Cardiac septum (tissue), 1 donor: ENCODE measurements around the gene CENPB. TPM values are rescaled to one million over a fixed set of nuclear protein-coding genes. Genes with fewer than 3 reads are reported as not detected.
A peak's percentile ranks its signal among the peaks of the same experiment; 100 is the strongest.

Experiments
- DNase-seq: peaks from one replicate; pipeline ENCODE4 v3.0.0-alpha.2; 2020; ENCODE audit warnings: low spot score
- intact Hi-C: fragments of 100-400 bp; cut with DNase I; formaldehyde crosslinking; loops from one replicate; pipeline ENCODE4 v1.14.0; 2022
- total RNA-seq: library from RNA; stranded (reverse); fragmentation: NEBNext Ultra II Directional; extraction: Animal tissue kit (Norgen Biotek cat#: 25700); gene quantifications from one replicate; pipeline ENCODE4 v1.2.1, GENCODE V29; 2021
- donor health status: DM: no; HTN: no; CAD: no.

The CENPB gene
- total RNA-seq, 1 donor from 2014 or later, result 79.8 TPM

DNA sequence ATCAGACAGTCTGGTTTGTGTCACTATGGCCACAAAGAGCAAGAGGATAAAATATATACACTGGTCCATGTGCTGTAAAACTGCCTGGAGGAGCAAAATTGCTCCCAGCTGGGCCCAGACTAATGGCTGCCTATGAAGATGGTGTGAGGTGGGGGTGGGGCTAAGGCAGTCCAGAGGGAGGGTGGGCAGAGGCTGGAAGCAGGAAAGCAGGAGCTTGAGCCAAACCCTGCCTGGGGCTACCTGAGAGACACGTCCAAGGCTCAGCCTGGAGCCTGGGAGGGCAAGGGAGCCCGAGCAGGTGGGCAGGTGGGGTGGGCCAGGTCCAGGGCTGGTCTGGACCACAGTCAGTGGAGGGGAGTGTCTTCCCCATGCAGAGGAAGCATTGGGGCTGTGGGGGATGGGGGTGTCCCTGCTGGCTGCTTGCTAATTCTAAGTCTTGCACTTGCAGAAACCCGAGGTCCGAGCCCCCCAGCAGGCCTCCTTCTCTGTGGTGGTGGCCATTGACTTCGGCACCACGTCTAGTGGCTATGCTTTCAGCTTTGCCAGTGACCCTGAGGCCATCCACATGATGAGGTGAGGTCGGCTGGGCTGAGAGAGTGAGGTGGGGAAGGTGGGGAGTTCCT lies 44.6 kb downstream of the CENPB start:
- intact Hi-C loops, result no loop called here
- no peak for DNase-seq

DNA sequence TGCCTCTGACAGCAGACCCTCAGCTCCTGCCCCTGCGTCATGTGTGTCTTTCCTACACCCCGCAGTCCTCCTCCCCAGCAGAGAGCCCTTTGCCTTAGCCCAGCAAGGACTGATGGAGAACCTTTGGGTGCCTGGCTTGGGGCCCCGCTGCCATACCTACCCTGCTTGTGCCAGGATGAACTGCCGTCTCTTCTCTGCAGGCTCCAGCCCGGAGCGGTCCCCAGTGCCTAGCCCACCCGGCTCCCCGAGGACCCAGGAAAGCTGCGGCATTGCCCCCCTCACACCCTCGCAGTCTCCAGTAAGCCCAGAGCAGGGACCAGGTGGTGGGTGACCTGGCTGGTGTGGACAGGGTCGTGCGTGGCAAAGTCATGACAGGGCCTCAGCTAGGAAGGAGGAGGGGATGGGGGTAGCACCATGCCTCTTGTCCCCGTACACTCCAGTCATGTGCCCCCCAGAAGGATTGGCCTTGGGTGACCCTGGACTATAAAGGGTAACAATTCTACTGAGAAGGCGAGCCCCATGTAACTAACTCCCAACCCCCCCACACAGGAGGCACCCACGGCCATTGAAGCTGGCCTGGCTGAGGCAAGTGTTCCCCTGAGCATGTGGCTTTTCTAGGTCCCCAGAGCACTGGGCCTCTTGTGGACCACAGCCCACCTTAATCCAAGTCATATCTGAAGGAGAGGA lies 45.8 kb downstream of the CENPB start:
- intact Hi-C loops, result no loop called here
- DNase-seq, result peak; percentile 71

DNA sequence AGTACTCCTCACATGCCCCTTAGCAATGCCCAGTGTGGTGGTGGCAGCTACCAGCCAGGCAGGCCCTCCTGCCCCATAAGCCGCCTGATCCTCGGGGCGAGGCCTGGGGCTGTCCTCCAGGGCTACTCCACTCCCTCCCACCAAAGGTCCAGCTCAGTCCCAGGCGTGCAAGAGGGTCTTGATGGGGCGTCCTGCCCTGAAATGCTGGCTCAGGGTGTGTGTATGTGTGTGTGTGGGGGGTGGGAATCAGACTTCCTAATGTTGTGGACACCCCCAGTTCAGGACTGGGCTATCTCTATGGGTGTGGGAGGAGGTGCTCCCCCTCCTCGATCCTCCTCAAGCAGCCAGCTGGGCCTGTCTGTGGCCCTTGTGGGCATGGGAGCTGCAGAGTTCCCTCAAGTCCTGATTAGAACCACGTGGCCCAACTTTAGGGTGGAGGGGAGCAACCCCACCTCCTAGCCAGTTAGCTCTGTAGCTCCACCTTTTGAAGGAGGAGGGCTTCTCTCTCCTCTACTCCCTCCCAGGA lies 46.6 kb downstream of the CENPB start:
- intact Hi-C loops, result no loop called here
- DNase-seq, result no peak

GRCh38 chr20:3739054-3739925 lies 47.2 kb downstream of the CENPB start:
- peak; percentile 76 for DNase-seq
- intact Hi-C loops, result no loop called here

GRCh38 chr20:3738111-3739053 lies 48.2 kb downstream of the CENPB start:
- intact Hi-C loops, result no loop called here
- DNase-seq, result no peak

DNA sequence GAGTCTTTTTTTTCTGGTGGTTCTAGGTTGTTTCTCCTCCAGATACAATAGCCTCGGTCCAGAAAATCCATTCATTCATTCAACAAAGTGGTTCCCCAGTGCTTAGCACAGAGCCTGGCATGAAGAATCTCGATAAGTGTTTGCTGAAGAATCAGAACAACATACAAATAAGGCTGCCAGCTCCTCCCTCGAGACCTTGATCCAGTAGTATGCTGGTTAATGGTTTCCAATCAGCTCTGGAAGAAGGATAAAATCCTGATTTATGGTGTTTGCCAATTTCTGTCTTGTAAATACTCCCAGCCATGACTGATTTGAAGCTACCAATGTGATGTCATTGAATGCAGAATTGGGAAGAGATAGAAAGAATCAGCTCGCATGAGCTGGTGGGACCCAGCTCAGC lies 50.8 kb downstream of the CENPB start:
- intact Hi-C loops, result no loop called here
- no peak for DNase-seq

- intact Hi-C loops, result no loop called here
- no peak for DNase-seq
These were observed 52.3 kb downstream of the CENPB start for GRCh38 chr20:3734111-3734843.

Other genes with a start within 250 kb of the CENPB start
- gene GFRA4, start 123.3 kb downstream of the CENPB start, total RNA-seq, result not detected
- gene ADAM33, start 104.7 kb downstream of the CENPB start, total RNA-seq, result 3.0 TPM
- 2.4 TPM for gene SIGLEC1, start 74.1 kb downstream of the CENPB start, total RNA-seq
- gene HSPA12B, start 54.1 kb downstream of the CENPB start, total RNA-seq, result 9.2 TPM
- 9.9 TPM for gene ADISSP, start 19.0 kb downstream of the CENPB start, total RNA-seq
- not detected for gene SPEF1, start 5.3 kb downstream of the CENPB start, total RNA-seq
- gene CDC25B, start 9.6 kb upstream of the CENPB start, total RNA-seq, result 9.4 TPM
- gene AP5S1, start 33.8 kb upstream of the CENPB start, total RNA-seq, result 12.5 TPM
- gene MAVS, start 60.1 kb upstream of the CENPB start, total RNA-seq, result 39.5 TPM
- 21.5 TPM for gene PANK2, start 102.6 kb upstream of the CENPB start, total RNA-seq
- gene RNF24, start 228.8 kb upstream of the CENPB start, total RNA-seq, result 8.5 TPM